GM23248 (cell line): ENCODE results near the gene KIF4A. TPM values are rescaled to one million over a fixed set of nuclear protein-coding genes. Genes with fewer than 3 reads are reported as not detected.

ENCODE experiments used
- DNase-seq: peaks from one replicate; pipeline ENCODE4 v3.0.0-alpha.2; 2015
- H2AFZ ChIP-seq: fragments of 200-600 bp; sonication (generic); 2 replicates; pipeline ENCODE4 v1.6.1; 2016; ENCODE audit warnings: antibody characterized with exemption
- H3F3A ChIP-seq: fragments of 200-600 bp; sonication (generic); 2 replicates; pipeline ENCODE4 v1.6.1; 2016; ENCODE audit warnings: mild to moderate bottlenecking, antibody characterized with exemption, mixed run types; ENCODE audit not compliant: insufficient read depth
- H3K27ac ChIP-seq: fragments of 200-600 bp; sonication (generic); 2 replicates; pipeline ENCODE4 v1.5.1; 2016; ENCODE audit warnings: mild to moderate bottlenecking
- H3K27me3 ChIP-seq: fragments of 200-600 bp; sonication (generic); replicated peaks from 2 replicates; pipeline ENCODE4 v1.6.1; 2016; ENCODE audit warnings: mild to moderate bottlenecking; ENCODE audit not compliant: insufficient read depth
- H3K36me3 ChIP-seq: fragments of 200-600 bp; sonication (generic); 2 replicates; pipeline ENCODE4 v1.6.1; 2016; ENCODE audit warnings: low read depth, mild to moderate bottlenecking
- H3K4me1 ChIP-seq: fragments of 200-600 bp; sonication (generic); 2 replicates; pipeline ENCODE4 v1.6.1; 2016; ENCODE audit warnings: mild to moderate bottlenecking; ENCODE audit not compliant: insufficient read depth
- H3K4me2 ChIP-seq: fragments of 200-600 bp; sonication (generic); one replicate; pipeline ENCODE4 v1.6.1; 2016; ENCODE audit warnings: mild to moderate bottlenecking; ENCODE audit not compliant: unreplicated experiment
- H3K4me3 ChIP-seq: fragments of 200-600 bp; sonication (generic); 2 replicates; pipeline ENCODE4 v1.5.1; 2016; ENCODE audit warnings: mild to moderate bottlenecking
- H3K79me2 ChIP-seq: fragments of 200-600 bp; sonication (generic); 2 replicates; pipeline ENCODE4 v1.6.1; 2016; ENCODE audit warnings: mild to moderate bottlenecking; ENCODE audit not compliant: insufficient read depth
- H3K9ac ChIP-seq: fragments of 200-600 bp; sonication (generic); 2 replicates; pipeline ENCODE4 v1.6.1; 2016; ENCODE audit warnings: mild to moderate bottlenecking
- H3K9me2 ChIP-seq: fragments of 200-600 bp; sonication (generic); 2 replicates; pipeline ENCODE4 v1.6.1; 2016; ENCODE audit warnings: mixed run types, mild to moderate bottlenecking, moderate library complexity; ENCODE audit not compliant: insufficient read depth
- H3K9me3 ChIP-seq: fragments of 200-600 bp; sonication (generic); one replicate; pipeline ENCODE4 v1.6.1; 2017; ENCODE audit warnings: low read depth
- H4K20me1 ChIP-seq: fragments of 200-600 bp; sonication (generic); 2 replicates; pipeline ENCODE4 v1.6.0; 2016; ENCODE audit not compliant: insufficient read depth
- EZH2 ChIP-seq: fragments of 200-600 bp; sonication (generic); IDR thresholded peaks from 2 replicates; pipeline ENCODE4 v1.6.1; 2018; ENCODE audit warnings: antibody characterized with exemption, mild to moderate bottlenecking; ENCODE audit not compliant: insufficient read depth, poor library complexity, severe bottlenecking
- EZH2phosphoT487 ChIP-seq: fragments of 200-600 bp; sonication (generic); IDR thresholded peaks from 2 replicates; pipeline ENCODE4 v1.6.1; 2018; ENCODE audit warnings: antibody characterized with exemption, moderate library complexity, mild to moderate bottlenecking, low read depth; ENCODE audit not compliant: insufficient read depth
- WGBS, 2 experiments: methylation state at CpG; one replicate each; pipeline ENCODE4 v1.1.6; 2015 to 2017; ENCODE audit warnings: low lambda C conversion rate in 2 of 2, low coverage in 1 of 2; ENCODE audit errors: missing lambda C conversion rate in 2 of 2; 5-methylcytosine and 5-hydroxymethylcytosine counted together
- in situ Hi-C: fragments of 300-500 bp; cut with MboI; formaldehyde crosslinking; loops from 2 replicates; pipeline ENCODE4 v1.15.0; 2020
- polyA plus RNA-seq: library from polyadenylated mRNA; unstranded; fragments of >200 nt; fragmentation: Nextera tagmentation; extraction: Ambion mirVana; gene quantifications from 2 replicates; pipeline ENCODE4 v1.2.1, GENCODE V29; 2016
- total RNA-seq: library from RNA; depleted of rRNA; stranded (reverse); fragments of >200 nt; shearing (Covaris generic); gene quantifications from 2 replicates; pipeline ENCODE4 v1.2.3, GENCODE V29; 2014

Gene KIF4A
- total and polyA plus RNA-seq, 2 experiments from 2014 or later, result 5.6 to 7.6 TPM

- in situ Hi-C loops, result no loop called here
- H2AFZ ChIP-seq, result peak overlapping the region; percentile 100
- no peak for TF ChIP-seq EZH2phosphoT487
- TF ChIP-seq EZH2, result no peak
- H3K4me1 ChIP-seq, result peaks cover 5% of the 10 kb centered on the region; the same call in 1 of the 2 replicates
- H3K9me3 ChIP-seq, result no peaks in the 10 kb centered on the region
- peak overlapping the region; percentile 95 for H3K4me2 ChIP-seq
- H3K36me3 ChIP-seq, result no peaks in the 10 kb centered on the region
- no peaks in the 10 kb centered on the region for H3F3A ChIP-seq
- H3K9ac ChIP-seq, result peak overlapping the region; percentile 69
- DNase-seq, result peak; percentile 30
- no peak overlapping the region for H3K27ac ChIP-seq
- peak overlapping the region; percentile 94 for H3K4me3 ChIP-seq
- H3K79me2 ChIP-seq, result no peaks in the 10 kb centered on the region
- H3K27me3 ChIP-seq, result no peaks in the 10 kb centered on the region
- 33 to 67% methylated on average over 6 to 15 of the region's 17 CpGs for WGBS, 2 experiments
- H3K9me2 ChIP-seq, result no peaks in the 10 kb centered on the region
- no peaks in the 10 kb centered on the region for H4K20me1 ChIP-seq
These were observed 145.1 kb downstream of the KIF4A start for GRCh38 chrX:70434914-70435586.

- Histone ChIP-seq H3K27me3 (no peaks in the 10 kb centered on the region), H3K36me3 (no peaks in the 10 kb centered on the region), H3K27ac (no peak overlapping the region), H3K4me2 (no peak overlapping the region), H3F3A (no peaks in the 10 kb centered on the region), H4K20me1 (no peaks in the 10 kb centered on the region), H3K9ac (no peak overlapping the region), H3K4me1 (peaks cover 5% of the 10 kb centered on the region; the same call in 1 of the 2 replicates), H3K4me3 (no peak overlapping the region), H2AFZ (no peak overlapping the region), H3K79me2 (no peaks in the 10 kb centered on the region), H3K9me2 (no peaks in the 10 kb centered on the region), H3K9me3 (no peaks in the 10 kb centered on the region)
- WGBS, 2 experiments, result 31 to 36% methylated on average over 15 to 16 of the region's 16 CpGs
- in situ Hi-C loops, result no loop called here
- TF ChIP-seq EZH2phosphoT487 (no peak), EZH2 (no peak)
- DNase-seq, result peak; percentile 27
These were observed 146.4 kb downstream of the KIF4A start for GRCh38 chrX:70436343-70436742.

- Histone ChIP-seq H3K79me2 (no peaks in the 10 kb centered on the region), H3F3A (no peaks in the 10 kb centered on the region), H3K9me3 (no peaks in the 10 kb centered on the region), H3K4me1 (peaks cover 5% of the 10 kb centered on the region; the same call in 1 of the 2 replicates), H3K4me2 (no peak overlapping the region), H3K36me3 (no peaks in the 10 kb centered on the region), H3K9me2 (no peaks in the 10 kb centered on the region), H3K27me3 (no peaks in the 10 kb centered on the region), H2AFZ (no peak overlapping the region), H4K20me1 (no peaks in the 10 kb centered on the region), H3K27ac (no peak overlapping the region), H3K4me3 (no peak overlapping the region), H3K9ac (no peak overlapping the region)
- in situ Hi-C loops, result no loop called here
- DNase-seq, result peak; percentile 20
- 14 to 17% methylated on average over 2 of the region's 2 CpGs for WGBS, 2 experiments
- TF ChIP-seq EZH2phosphoT487 (no peak), EZH2 (no peak)
These were observed 147.1 kb downstream of the KIF4A start for GRCh38 chrX:70437011-70437410.

- Histone ChIP-seq H3F3A (no peaks in the 10 kb centered on the region), H4K20me1 (no peaks in the 10 kb centered on the region), H3K9me2 (no peaks in the 10 kb centered on the region), H3K36me3 (no peaks in the 10 kb centered on the region), H3K9ac (no peak overlapping the region), H3K9me3 (no peaks in the 10 kb centered on the region), H3K79me2 (no peaks in the 10 kb centered on the region), H3K27me3 (no peaks in the 10 kb centered on the region), H3K4me1 (peaks cover 5% of the 10 kb centered on the region; the same call in 1 of the 2 replicates), H3K4me3 (no peak overlapping the region), H2AFZ (no peak overlapping the region), H3K4me2 (no peak overlapping the region), H3K27ac (no peak overlapping the region)
- TF ChIP-seq EZH2phosphoT487 (no peak), EZH2 (no peak)
- in situ Hi-C loops, result no loop called here
- no peak for DNase-seq
- WGBS, 2 experiments, result 70 to 78% methylated on average over 8 of the region's 8 CpGs
These were observed 148.2 kb downstream of the KIF4A start for GRCh38 chrX:70437921-70438665.
